ENCODE data around the gene ABCC8.

ABCC8 gene

DNA sequence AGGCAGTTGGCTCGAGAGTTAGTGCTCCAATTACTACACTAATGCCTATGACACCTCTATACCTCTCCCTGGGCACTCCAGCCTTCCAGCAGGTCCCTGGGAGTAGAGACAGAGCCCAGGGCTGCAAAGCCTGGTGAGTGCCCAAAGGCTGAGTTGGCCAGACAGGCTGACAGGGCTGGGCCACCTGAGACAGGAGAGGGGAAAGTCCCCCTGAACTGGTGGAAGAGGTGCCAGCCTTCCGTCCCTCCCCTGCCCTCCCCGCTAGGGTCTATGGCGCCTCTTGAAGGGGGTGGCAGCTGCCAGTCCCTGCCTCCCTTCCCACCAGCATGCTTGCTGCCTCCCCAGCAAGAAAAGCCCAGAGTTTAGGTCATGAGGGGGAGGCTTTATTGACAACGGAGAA lies 91.2 kb downstream of the ABCC8 start:
- H3K4me1 ChIP-seq (ENCODE audit: control insufficient read depth, insufficient read depth, low read length, poor library complexity, severe bottlenecking), result peaks cover 3% of the 10 kb centered on the region
- H3K4me3 ChIP-seq (ENCODE audit: insufficient read depth, low read depth, low read length, poor library complexity, severe bottlenecking), result no peak overlapping the region

GRCh38 chr11:17384002-17384511 lies 92.6 kb downstream of the ABCC8 start:
- Histone ChIP-seq H3K36me3 (ENCODE audit: control insufficient read depth, insufficient read depth, low read length) (no peaks in the 10 kb centered on the region), H3K9me3 (ENCODE audit: control insufficient read depth, low read length) (no peaks in the 10 kb centered on the region), H3K27ac (ENCODE audit: insufficient read depth, low read length, poor library complexity, severe bottlenecking) (no peak overlapping the region), H3K4me3 (ENCODE audit: insufficient read depth, low read depth, low read length, poor library complexity, severe bottlenecking) (no peak overlapping the region), H3K27me3 (replicated peaks; ENCODE audit: control insufficient read depth, insufficient read depth, low read length, poor library complexity, severe bottlenecking) (no peaks in the 10 kb centered on the region), H3K4me1 (ENCODE audit: control insufficient read depth, insufficient read depth, low read length, poor library complexity, severe bottlenecking) (peaks cover 3% of the 10 kb centered on the region)
- peak; percentile 47 to 66 (median 51) for DNase-seq

More for the DNA sequence above, 91.2 kb downstream of the ABCC8 start:
- Histone ChIP-seq H3K27me3 (replicated peaks; ENCODE audit: control insufficient read depth, insufficient read depth, low read length, poor library complexity, severe bottlenecking) (no peaks in the 10 kb centered on the region), H3K36me3 (ENCODE audit: control insufficient read depth, insufficient read depth, low read length) (no peaks in the 10 kb centered on the region), H3K27ac (ENCODE audit: insufficient read depth, low read length, poor library complexity, severe bottlenecking) (no peak overlapping the region), H3K9me3 (ENCODE audit: control insufficient read depth, low read length) (no peaks in the 10 kb centered on the region)
- DNase-seq, result no peak

DNA sequence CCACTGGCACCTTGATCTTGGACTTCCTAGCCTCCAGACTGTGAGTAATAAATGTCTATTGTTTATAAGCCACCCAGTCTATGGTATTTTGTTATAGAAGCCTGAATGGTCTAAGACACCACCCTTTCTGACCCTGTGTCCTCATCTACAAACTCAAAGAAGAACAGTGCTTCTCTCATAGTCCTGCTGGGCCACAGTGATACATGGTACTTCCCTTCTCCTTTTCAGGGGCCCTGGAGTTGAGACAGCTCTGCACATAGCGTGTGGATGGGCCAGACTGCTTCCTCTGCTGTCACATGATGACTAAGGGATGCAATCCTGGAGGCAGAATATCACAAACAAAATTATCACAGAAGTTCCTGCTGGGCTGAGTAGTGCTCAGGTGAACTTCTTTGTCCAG lies 93.2 kb downstream of the ABCC8 start:
- H3K27me3 ChIP-seq (replicated peaks; ENCODE audit: control insufficient read depth, insufficient read depth, low read length, poor library complexity, severe bottlenecking), result no peaks in the 10 kb centered on the region
- H3K4me1 ChIP-seq (ENCODE audit: control insufficient read depth, insufficient read depth, low read length, poor library complexity, severe bottlenecking), result no peaks in the 10 kb centered on the region
- DNase-seq, result no peak
- H3K4me3 ChIP-seq (ENCODE audit: insufficient read depth, low read depth, low read length, poor library complexity, severe bottlenecking), result no peak overlapping the region
- no peaks in the 10 kb centered on the region for H3K36me3 ChIP-seq (ENCODE audit: control insufficient read depth, insufficient read depth, low read length)
- H3K9me3 ChIP-seq (ENCODE audit: control insufficient read depth, low read length), result no peaks in the 10 kb centered on the region
- no peak overlapping the region for H3K27ac ChIP-seq (ENCODE audit: insufficient read depth, low read length, poor library complexity, severe bottlenecking)

DNA sequence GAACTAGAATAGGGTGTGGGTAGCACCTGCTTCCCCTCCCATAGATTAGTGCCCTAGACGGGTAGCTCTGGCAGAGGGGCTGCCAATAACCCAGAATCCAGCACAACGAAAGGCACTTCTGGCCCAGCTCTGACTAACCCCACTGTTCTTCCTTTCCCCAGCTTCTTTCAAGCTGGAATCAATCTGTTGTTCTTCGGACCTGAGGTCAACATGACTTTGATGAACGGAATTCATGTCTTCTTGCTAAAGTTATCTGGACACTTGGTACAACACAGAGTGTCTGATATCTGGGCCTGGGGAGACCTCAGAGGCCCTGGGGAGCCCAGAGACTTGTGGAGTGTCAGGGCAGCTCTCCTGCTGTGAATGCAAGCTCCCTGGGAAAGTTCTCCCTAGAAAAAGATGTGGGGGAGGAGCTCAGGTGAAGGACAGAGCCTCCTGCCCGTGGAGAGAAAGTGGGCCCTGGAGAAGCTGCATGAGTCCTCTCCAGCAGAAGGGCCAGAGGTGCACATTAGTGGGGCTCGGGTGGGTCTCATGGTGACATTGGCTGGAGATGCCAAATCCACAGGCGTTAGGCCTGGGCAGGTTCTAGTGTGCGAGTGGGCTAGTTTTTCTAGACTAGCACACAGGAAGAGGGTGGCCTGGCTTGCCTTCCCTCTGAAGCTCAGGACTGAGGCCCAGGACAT lies 94.5 kb downstream of the ABCC8 start:
- H3K27me3 ChIP-seq (replicated peaks; ENCODE audit: control insufficient read depth, insufficient read depth, low read length, poor library complexity, severe bottlenecking), result no peaks in the 10 kb centered on the region
- H3K4me3 ChIP-seq (ENCODE audit: insufficient read depth, low read depth, low read length, poor library complexity, severe bottlenecking), result no peak overlapping the region
- no peak for DNase-seq
- H3K4me1 ChIP-seq (ENCODE audit: control insufficient read depth, insufficient read depth, low read length, poor library complexity, severe bottlenecking), result no peaks in the 10 kb centered on the region
- no peaks in the 10 kb centered on the region for H3K36me3 ChIP-seq (ENCODE audit: control insufficient read depth, insufficient read depth, low read length)
- H3K9me3 ChIP-seq (ENCODE audit: control insufficient read depth, low read length), result no peaks in the 10 kb centered on the region
- H3K27ac ChIP-seq (ENCODE audit: insufficient read depth, low read length, poor library complexity, severe bottlenecking), result no peak overlapping the region

- H3K36me3 ChIP-seq (ENCODE audit: control insufficient read depth, insufficient read depth, low read length), result no peaks in the 10 kb centered on the region
- no peaks in the 10 kb centered on the region for H3K4me1 ChIP-seq (ENCODE audit: control insufficient read depth, insufficient read depth, low read length, poor library complexity, severe bottlenecking)
- H3K4me3 ChIP-seq (ENCODE audit: insufficient read depth, low read depth, low read length, poor library complexity, severe bottlenecking), result no peak overlapping the region
- no peak overlapping the region for H3K27ac ChIP-seq (ENCODE audit: insufficient read depth, low read length, poor library complexity, severe bottlenecking)
- H3K9me3 ChIP-seq (ENCODE audit: control insufficient read depth, low read length), result no peaks in the 10 kb centered on the region
- no peak for DNase-seq
- H3K27me3 ChIP-seq (replicated peaks; ENCODE audit: control insufficient read depth, insufficient read depth, low read length, poor library complexity, severe bottlenecking), result no peaks in the 10 kb centered on the region
These were observed 95.5 kb downstream of the ABCC8 start for GRCh38 chr11:17381156-17381555.

DNA sequence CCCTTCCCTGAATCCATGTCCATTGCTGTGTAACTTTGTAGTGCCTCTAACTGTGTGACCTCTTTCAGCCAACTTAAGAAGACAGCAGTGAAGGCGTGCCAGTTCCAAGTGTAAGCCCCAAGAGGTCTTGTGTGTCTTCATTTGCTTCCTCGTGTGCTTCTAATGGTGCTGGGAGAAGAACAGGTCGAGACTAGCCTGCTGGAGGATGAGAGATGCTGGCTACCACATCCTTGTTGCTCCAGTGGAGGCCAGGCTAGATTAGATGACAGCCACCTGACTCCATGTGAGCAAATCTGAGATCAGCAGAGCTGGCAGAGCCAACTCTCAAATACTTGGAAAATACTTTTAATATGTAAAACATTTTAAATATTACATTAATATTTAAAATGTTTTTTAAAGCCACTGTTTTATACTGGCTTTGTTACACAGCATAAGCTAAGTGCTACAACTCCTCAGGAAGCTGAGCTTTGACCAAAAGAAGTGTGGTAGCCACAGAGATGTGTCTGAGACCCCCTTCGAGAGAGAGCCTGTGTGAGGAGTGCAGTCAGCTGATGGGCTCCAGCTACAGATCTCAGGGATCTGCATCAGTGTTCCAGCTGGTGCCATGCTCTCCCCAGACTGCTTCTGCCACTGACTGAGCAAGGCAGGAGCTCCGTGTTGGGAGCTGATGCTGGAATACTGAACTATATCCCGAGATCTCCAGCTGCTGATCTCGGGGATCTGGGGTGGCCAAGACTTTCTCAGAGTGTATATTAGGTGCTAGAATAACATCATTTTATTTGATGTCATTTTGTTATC lies 97.1 kb downstream of the ABCC8 start:
- Histone ChIP-seq H3K36me3 (ENCODE audit: control insufficient read depth, insufficient read depth, low read length) (no peaks in the 10 kb centered on the region), H3K4me1 (ENCODE audit: control insufficient read depth, insufficient read depth, low read length, poor library complexity, severe bottlenecking) (no peaks in the 10 kb centered on the region), H3K27me3 (replicated peaks; ENCODE audit: control insufficient read depth, insufficient read depth, low read length, poor library complexity, severe bottlenecking) (no peaks in the 10 kb centered on the region), H3K4me3 (ENCODE audit: insufficient read depth, low read depth, low read length, poor library complexity, severe bottlenecking) (no peak overlapping the region), H3K9me3 (ENCODE audit: control insufficient read depth, low read length) (no peaks in the 10 kb centered on the region), H3K27ac (ENCODE audit: insufficient read depth, low read length, poor library complexity, severe bottlenecking) (no peak overlapping the region)
- no peak for DNase-seq

- Histone ChIP-seq H3K27me3 (replicated peaks; ENCODE audit: control insufficient read depth, insufficient read depth, low read length, poor library complexity, severe bottlenecking) (no peaks in the 10 kb centered on the region), H3K4me3 (ENCODE audit: insufficient read depth, low read depth, low read length, poor library complexity, severe bottlenecking) (no peak overlapping the region), H3K27ac (ENCODE audit: insufficient read depth, low read length, poor library complexity, severe bottlenecking) (no peak overlapping the region), H3K4me1 (ENCODE audit: control insufficient read depth, insufficient read depth, low read length, poor library complexity, severe bottlenecking) (no peaks in the 10 kb centered on the region), H3K9me3 (ENCODE audit: control insufficient read depth, low read length) (no peaks in the 10 kb centered on the region), H3K36me3 (ENCODE audit: control insufficient read depth, insufficient read depth, low read length) (no peaks in the 10 kb centered on the region)
- DNase-seq, result no peak
These were observed 98.0 kb downstream of the ABCC8 start for GRCh38 chr11:17378655-17379054.

GRCh38 chr11:17376493-17376892 lies 100.2 kb downstream of the ABCC8 start:
- H3K9me3 ChIP-seq (ENCODE audit: control insufficient read depth, low read length), result peaks cover 7% of the 10 kb centered on the region
- no peak for DNase-seq

DNA sequence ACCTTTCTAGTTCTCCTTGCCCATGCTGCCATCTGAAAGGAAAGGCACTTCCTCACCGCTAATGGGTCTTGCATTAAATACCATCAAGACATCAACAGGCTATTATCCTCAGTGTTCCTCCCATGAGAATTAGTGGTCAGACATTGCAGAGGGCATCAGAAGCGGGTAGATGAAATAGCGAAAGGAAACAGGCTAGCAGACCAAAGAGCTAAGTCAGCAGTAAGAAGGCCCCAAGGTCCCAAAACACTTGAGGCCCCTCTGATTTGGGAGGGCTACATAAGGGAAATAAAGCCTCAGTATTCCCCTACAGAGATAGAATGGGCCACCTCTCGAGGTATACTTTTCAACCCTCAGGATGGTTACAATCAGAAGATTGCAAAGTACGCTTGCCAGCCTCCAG lies 101.1 kb downstream of the ABCC8 start:
- Histone ChIP-seq H3K27me3 (replicated peaks; ENCODE audit: control insufficient read depth, insufficient read depth, low read length, poor library complexity, severe bottlenecking) (no peaks in the 10 kb centered on the region), H3K27ac (ENCODE audit: insufficient read depth, low read length, poor library complexity, severe bottlenecking) (no peak overlapping the region), H3K9me3 (ENCODE audit: control insufficient read depth, low read length) (peaks cover 7% of the 10 kb centered on the region), H3K4me1 (ENCODE audit: control insufficient read depth, insufficient read depth, low read length, poor library complexity, severe bottlenecking) (no peaks in the 10 kb centered on the region), H3K36me3 (ENCODE audit: control insufficient read depth, insufficient read depth, low read length) (no peaks in the 10 kb centered on the region), H3K4me3 (ENCODE audit: insufficient read depth, low read depth, low read length, poor library complexity, severe bottlenecking) (no peak overlapping the region)
- no peak for DNase-seq

More at GRCh38 chr11:17376493-17376892, 100.2 kb downstream of the ABCC8 start:
- Histone ChIP-seq H3K4me3 (ENCODE audit: insufficient read depth, low read depth, low read length, poor library complexity, severe bottlenecking) (no peak overlapping the region), H3K36me3 (ENCODE audit: control insufficient read depth, insufficient read depth, low read length) (no peaks in the 10 kb centered on the region), H3K27ac (ENCODE audit: insufficient read depth, low read length, poor library complexity, severe bottlenecking) (no peak overlapping the region), H3K27me3 (replicated peaks; ENCODE audit: control insufficient read depth, insufficient read depth, low read length, poor library complexity, severe bottlenecking) (no peaks in the 10 kb centered on the region), H3K4me1 (ENCODE audit: control insufficient read depth, insufficient read depth, low read length, poor library complexity, severe bottlenecking) (no peaks in the 10 kb centered on the region)

- no peak overlapping the region for H3K27ac ChIP-seq (ENCODE audit: insufficient read depth, low read length, poor library complexity, severe bottlenecking)
- no peaks in the 10 kb centered on the region for H3K4me1 ChIP-seq (ENCODE audit: control insufficient read depth, insufficient read depth, low read length, poor library complexity, severe bottlenecking)
- no peaks in the 10 kb centered on the region for H3K27me3 ChIP-seq (replicated peaks; ENCODE audit: control insufficient read depth, insufficient read depth, low read length, poor library complexity, severe bottlenecking)
- H3K4me3 ChIP-seq (ENCODE audit: insufficient read depth, low read depth, low read length, poor library complexity, severe bottlenecking), result no peak overlapping the region
- H3K9me3 ChIP-seq (ENCODE audit: control insufficient read depth, low read length), result peaks cover 7% of the 10 kb centered on the region
- no peak for DNase-seq
- no peaks in the 10 kb centered on the region for H3K36me3 ChIP-seq (ENCODE audit: control insufficient read depth, insufficient read depth, low read length)
These were observed 105.0 kb downstream of the ABCC8 start for GRCh38 chr11:17371614-17372013.
